ENCODE measurements around the gene RTKN.
"Not testable (repeated sequence)": the region's sequence is repeated elsewhere in the genome, so short reads cannot be mapped to it uniquely, and the experiment has no call there.

RTKN gene

DNA sequence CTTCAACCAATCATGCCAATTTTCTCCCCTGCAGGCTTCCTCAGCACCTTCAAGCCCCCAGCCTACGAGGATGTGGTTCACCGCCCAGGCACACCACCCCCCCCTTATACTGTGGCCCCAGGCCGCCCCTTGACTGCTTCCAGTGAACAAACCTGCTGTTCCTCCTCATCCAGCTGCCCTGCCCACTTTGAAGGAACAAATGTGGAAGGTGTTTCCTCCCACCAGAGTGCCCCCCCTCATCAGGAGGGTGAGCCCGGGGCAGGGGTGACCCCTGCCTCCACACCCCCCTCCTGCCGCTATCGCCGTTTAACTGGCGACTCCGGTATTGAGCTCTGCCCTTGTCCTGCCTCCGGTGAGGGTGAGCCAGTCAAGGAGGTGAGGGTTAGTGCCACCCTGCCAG lies 18.4 kb upstream of the RTKN start:
- DNase-seq = not testable (repeated sequence)

DNA sequence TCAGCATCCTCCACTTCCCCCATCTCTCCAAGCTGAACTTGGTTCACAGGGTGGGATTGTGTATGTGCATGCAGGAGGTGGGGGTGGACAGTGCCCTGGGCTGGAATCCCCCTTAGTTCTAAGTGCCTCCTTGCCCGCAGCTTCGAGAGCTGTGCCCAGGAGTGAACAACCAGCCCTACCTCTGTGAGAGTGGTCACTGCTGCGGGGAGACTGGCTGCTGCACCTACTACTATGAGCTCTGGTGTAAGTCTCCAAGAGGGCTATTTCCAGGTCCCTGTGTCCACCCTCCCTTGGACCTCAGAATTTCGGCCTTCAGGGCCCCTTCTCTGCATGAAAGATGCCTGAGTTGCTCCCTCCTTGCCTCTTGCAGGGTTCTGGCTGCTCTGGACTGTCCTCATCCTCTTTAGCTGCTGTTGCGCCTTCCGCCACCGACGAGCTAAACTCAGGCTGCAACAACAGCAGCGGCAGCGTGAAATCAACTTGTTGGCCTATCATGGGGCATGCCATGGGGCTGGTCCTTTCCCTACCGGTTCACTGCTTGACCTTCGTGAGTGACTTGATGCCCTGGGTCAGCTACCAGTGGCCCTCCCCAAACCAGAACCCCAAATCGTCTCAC lies 17.9 kb upstream of the RTKN start:
- not testable (repeated sequence) for DNase-seq

DNA sequence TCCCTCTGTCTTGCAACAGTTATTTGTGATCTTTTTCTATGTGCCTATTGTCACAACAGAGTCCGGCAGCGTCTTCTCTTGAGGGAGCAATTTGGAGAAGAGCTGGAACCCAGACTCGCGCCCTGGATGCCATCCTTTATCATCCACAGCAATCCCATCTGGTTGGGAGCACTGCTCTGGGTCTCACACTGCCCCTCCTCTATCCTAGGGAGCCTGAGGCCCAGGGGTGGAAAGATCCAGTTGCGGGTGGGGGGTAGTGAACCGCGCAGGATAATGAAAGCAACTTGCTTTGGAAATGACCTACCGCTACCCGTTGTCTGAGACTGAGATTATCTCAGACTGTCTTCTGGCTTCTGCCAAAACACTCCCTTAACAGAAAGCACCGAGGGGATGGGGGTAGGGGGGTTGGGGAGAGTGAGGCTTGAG lies 17.2 kb upstream of the RTKN start:
- DNase-seq = no peak

DNA sequence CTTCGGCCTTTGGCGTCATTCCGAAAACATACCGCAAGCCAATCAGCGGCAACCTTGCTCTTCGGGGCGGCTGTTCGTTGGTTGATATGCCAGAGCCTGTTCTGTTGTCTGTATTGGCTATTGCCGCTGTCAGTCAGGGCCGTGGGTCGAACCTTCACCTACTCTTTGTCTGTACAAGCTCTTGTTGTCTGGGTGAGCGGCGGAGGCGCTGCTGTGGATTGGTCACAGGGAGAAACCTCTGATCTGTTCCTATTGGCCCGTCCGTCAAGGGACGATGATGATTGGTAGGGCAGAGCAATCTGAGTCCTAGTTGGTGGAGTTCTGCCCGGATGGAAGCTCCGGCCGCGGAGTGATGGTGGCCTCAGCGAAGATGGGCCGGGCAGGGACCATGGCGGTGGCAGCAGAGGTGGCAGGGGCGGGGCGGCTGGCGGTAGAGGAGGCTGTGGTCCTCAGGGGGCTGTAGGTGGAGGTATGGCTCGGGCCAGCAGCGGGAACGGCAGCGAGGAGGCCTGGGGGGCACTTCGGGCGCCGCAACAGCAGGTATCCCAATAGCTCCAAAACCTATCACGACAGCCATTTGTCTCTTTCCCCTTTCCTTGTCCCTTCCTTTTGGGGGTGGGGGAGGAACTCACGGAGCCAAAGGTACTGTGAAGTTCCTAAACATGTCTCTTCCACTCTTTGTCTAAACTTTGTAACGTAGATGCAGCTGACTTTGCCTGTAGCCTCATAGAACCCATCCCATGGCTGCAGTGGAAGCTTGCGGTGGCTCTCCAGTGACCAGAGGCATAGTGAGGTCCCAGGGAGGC lies 16.6 kb upstream of the RTKN start, which contains the start of gene WBP1:
Gene WBP1 (plus strand): TSS at position 307 of the 806 bp plus-strand sequence. CDS start 165 bp downstream, at position 472.
- DNase-seq = peak; percentile 98 to 100 (median 99)

DNA sequence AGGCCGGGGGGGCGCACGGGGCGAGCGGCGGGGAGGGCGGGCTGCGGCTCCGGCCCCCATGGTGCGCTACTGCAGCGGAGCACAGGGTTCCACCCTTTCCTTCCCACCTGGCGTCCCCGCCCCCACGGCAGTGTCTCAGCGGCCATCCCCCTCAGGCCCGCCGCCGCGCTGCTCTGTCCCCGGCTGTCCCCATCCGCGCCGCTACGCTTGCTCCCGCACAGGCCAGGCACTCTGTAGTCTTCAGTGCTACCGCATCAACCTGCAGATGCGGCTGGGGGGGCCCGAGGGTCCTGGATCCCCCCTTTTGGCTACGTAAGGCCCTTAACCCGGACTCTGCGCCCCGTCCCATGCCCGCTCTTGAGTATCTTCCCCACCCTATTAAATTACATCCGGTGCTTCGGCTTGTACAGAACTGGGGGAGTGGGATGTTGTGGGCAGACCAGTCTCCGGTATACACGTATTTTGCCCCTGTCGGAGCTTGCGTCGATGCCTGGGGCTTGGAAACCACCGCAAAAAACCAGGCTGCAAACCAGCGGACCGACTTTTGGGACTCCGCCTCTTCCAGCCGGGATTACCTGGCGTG lies 15.9 kb upstream of the RTKN start:
- DNase-seq = peak in 1 of 3 donors; percentile 67

DNA sequence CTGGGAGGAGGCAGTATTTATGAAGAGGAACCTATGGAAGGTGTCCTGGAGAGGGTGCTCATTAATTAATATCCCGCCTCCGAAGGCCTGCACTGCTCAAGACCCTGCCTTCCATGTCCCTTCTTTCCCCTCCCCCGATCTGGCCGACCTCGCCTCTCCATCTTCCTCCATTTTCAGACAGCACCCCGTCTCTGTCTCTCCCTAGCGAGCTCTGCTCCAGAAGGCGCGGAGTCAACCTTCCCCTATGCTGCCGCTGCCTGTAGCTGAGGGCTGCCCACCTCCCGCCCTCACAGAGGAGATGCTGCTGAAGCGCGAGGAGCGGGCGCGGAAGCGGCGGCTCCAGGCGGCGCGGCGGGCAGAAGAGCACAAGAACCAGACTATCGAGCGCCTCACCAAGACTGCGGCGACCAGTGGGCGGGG lies 15.4 kb upstream of the RTKN start:
- no peak for DNase-seq

DNA sequence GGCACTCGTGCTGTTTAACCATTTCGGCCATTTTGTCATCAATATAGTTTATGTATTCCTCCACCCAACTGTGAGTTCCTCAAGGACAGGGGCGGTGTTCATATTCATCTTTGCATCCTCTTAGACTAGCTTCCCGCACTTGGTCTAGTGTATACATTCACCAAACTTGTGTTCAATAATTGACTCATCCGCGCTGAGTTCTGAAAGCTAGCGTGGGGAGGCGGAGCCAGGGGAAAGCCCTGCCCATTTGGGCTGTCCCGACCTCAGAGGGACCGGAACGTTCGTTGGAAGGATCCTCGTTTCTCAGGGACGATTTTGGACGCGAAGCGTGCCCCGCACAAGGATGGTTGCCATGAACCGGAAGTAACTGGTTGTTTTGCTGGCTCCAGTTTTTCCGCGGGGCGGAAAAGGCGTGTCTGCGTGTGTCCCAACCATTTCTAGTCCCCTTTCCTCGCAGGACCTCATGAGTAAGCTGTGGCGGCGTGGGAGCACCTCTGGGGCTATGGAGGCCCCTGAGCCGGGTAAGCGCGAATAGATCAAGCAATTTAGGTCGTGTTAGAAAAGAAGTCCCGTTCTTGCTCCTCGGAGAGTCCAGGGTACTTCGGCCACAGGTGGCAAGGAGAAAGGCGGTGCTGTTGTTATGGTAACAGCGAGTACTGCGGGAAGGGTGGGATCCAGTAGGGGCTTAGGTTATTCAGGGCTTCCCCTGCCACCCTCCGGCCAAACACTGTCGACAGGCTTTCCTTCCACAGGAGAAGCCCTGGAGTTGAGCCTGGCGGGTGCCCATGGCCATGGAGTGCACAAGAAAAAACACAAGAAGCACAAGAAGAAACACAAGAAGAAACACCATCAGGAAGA lies 13.1 kb upstream of the RTKN start, which contains the start of gene INO80B:
Gene INO80B (plus strand): TSS at position 434 of the 858 bp plus-strand sequence. CDS start 30 bp downstream, at position 464.
- DNase-seq = peak; percentile 97 to 99 (median 99)

DNA sequence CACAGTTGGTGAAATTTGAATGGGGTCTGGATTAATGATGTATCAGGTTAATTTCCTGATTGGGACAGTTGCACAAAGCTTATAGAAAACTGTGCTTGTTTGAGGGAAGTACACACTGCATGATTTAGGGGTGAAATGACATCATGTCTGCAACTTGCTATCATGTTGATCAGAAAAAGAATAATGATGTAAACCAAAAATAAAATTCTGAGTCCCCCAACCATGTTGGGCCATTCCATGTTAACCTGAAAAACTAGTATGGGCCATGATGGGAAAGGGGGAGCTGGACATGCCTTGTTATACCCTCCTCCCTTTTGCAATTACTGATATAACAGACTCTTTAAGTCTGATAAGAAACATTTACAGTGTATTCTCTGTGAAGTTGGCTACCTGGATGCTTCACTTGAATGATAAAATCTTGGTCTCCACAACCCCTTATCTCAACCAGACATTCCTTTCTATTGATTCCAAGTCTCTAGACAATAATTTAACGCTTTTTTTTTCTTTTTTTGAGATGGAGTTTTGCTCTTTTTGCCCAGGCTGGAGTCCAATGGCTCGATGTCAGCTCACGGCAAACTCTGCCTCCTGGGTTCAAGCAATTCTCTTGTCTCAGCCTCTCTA lies 8.9 kb upstream of the RTKN start:
- no peak for DNase-seq

DNA sequence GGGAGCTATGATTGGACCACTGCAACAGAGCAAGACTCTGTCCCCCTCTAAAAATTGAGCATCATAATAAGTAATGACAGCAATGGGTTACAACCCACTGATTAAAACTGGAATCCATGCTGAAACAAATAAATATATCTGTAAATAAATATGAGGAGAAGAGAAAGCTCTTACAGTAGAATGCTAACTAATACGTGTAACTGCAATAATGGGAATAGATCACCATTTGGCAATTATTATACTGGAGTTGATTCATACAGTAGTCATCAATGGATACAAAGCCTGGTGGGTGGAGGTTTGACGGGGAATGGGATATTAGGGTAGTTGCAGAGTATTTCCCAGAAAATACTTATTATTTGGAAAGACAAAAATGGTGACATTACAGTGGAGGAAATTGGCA lies 7.0 kb upstream of the RTKN start:
- DNase-seq = no peak

DNA sequence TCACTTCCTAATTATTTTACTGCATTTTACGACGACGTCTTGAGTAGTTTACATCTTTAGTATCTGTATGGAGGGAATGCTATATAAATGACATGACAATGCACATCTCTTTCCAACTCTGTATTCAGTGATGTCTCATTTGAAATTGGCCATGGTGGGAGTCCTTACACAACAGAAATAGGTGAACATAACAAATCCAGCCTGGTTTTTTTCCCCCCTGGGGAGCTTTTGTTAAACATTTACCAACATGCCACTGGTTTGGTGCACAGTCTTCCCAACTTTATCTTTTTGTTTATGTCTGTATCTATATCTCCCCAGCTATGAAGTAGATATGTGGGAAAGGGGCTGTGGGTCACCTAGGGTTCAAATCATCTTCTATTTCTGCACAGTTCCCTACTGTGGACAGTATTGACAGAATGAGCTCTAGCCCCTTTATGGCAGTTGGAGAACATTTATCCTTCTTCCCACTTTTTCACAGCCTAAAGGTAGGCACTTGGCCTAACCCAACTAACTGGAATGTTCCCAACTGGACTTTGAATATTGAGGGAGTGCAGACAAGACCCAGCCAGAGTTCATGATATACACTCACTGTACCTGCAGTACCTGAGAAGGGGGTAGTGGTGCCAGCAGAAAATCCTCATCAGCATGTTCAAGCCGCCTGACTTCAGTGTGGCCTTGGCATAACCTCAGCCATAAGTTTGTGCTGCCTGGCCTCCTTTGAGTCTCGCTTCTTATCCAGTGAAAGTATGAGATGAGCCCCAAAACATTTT lies 5.7 kb upstream of the RTKN start:
- no peak for DNase-seq

DNA sequence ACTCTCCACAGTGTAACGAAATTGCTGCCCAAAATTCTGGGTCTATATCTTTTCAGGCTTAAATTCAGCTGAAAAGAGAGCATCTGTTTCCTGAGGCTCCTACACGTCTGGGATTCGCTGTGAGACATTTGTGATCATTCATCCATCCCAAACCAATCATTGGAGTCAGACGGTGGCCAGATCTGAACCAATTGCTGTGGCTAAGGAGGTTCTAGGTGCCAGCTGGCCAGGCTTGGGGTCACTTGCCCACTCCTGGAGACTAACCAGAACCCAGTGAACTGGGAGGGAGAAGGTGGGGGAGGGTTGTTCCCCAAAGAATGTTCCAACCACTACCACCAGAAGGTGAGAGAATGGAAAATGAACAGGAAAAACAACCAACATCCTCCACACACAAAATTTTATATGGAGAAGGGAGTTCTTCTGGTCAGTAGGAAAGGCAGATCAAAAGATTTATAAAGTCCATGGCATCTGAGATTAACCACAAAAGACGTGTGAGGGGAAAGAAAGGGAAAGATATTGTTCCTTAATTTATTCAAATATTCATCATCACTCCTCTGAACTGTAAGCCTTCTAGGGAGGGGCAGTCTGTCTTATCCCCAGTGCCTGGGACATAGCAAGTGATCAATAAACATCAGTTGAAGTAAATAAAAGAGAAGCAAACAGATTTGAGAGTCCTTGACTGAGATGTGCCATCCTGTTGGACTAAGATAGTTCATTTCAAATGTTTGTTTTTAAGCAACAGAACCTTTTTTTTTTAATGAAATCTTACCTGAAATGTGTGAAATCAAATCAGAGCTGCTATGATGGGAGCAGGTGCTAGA lies 3.0 kb upstream of the RTKN start:
- DNase-seq = no peak

DNA sequence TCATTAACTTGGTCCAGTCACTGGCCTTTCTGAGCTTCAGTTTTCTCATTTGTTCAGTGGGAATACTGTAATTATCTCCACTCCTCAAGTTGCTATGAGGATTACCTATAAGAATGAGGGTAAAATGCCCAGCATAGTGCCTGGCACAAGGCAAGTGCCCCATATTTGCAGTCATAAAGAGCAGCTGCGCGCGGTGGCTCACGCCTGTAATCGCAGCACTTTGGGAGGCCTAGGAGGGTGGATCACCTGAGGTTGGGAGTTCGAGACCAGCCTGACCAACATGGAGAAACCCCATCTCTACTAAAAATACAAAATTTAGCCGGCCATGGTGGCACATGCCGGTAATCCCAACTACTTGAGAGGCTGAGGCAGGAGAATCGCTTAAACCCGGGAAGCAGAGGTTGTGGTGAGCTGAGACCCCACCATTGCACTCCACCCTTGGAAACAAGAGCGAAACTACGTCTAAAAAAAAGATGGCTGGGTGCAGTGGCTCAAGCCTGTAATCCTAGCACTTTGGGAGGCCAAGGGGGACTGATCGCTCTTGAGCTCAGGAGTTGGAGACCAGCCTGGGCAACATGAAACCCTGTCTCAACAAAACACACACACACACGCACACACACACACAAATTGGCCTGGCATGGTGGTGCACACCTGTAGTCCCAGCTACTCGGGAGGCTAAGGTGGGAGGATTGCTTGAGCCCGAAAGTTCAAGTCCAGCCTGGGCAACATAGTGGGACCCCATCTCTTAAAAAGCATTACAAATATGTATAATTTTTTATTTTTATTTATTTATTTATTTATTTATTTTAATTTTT lies 953 bp upstream of the RTKN start:
- DNase-seq = not testable (repeated sequence)

DNA sequence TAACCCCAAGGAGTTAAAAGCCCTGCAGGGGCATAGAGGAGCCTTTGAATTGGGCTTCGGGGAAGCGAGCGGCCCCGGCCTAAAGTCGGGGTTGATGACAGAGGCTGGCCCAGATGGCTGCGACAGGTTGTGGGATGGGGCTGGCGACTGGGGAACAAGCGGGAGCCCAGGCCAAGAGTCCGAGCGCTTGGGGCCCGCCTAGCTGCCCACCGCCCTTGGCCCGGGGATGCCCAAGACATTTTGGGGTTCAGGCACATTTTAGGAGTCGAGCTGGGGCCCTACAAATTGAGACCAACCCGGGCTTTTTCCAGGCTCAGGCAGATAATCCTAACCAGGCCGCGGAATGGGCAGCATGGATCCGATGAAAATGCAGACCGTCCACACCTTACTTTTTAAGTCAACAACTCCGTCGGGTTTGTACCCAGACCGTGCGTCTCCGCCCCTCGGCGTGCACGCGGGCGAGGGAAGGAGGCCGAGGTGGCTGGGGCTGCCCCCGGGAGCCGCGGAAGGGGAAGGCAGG lies 507 bp downstream of the RTKN start:
- DNase-seq = peak in 1 of 3 donors; percentile 43

DNA sequence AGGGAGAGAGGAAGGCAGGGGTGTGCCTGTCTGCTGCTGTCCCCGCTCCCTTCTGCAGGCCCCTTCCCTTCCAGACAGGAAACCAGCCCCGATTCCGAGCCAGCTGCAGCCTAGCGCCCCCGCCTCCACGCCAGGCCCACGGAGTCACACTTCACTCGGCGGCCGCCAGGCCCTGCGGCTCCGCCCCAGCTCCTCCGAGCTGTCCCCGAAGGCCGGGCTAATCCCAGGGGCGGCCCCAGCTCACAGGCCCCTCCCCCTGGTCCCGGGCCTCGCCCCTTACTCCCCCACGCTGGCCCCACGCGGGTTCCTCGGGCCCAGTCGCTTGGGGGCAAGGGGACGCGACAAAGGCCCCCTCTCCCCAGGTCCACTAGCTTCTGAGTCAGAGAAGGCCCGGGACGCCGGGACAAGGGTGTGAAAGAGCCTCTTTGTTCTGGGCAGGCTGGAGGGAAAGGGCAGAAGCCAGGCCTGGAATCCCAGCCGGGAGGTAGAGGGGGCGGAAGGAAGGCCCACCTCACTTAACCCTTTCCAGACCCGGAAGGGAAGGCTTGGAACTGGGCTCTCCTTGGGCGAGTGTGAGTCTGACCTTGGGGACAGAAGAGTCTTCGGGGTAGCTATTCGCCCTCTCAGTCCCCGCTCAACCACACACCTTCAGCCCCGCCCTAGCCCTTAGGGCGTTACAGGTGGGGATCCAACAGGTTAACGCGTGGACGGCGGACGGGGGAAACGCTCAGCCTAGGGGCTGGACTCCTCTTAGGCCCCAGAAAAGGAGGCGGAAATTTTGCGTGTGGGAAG lies 1.2 kb downstream of the RTKN start:
- peak; percentile 76 to 91 (median 81) for DNase-seq

DNA sequence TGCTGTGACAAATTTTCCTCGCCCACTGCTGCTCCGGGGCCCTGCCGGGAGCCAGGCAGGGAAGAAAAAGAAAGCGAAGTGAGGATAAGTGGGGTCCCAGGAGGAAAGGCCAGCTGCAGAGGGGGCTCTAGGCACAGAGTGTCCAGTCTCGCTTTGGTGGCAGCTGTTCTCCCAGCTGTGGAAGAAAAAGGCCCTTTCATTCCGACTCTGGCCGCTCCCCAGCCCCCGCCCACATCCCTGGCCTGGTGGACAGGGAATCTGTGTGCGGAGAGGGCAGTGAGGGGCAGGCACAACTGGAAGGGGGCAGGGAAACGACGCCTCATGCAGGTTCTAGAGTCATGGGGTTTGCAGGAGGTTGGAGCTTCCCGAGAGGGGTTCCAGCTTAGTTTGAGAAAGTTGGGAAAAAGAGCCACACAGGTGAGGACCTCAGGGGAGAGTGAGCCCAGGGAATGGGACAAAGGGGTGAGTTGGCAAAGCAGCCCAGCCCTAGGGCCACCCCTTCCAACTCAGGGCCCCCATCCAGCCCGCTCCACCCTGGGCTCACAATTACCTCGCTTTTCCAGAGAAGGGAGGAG lies 1.8 kb downstream of the RTKN start:
- DNase-seq = no peak

DNA sequence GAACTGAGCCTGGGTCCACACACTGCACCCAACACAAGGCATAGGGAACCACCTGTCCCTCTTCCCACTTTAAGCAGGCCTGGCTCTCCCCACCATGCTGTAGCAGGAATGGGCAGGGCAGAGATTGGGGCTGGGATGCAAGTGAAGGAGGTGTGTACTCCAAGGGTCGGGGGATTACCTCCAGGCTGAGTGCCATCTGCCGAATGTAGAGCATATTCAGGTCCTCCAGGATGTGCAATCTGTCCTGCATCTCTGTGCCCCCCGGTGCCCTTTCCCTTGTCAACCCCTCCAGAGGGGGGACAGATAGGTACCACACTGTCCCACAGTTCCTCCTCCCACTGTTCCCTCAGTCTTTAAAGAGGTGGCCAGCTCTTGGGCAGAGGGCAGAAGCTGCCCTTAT lies 2.4 kb downstream of the RTKN start:
- no peak for DNase-seq

DNA sequence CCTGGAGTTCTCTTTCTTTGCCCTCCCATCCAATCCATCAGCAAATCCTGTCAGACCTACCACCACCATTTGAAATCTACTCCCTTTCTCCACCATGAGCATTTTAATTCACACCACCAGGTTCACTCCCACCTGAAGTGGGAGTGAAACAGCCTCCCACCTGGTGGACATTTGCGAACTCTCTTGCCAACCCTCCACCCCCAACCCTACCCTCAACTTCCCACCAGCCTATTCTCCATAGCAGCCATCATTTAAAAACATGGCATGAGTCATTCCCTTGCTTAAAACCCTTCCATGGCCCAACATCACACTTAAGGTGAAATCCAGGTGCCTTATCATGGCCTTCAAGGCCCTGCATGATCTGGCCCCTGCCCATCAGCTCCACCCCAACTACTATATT lies 3.5 kb downstream of the RTKN start:
- DNase-seq = no peak

Measured in suppressor macrophage treated with lipopolysaccharide for 1 hour (primary cell).